ENCODE data around the gene UAP1L1. TPM values are rescaled to one million over a fixed set of nuclear protein-coding genes. Genes with fewer than 3 reads are reported as not detected.

UAP1L1 gene
- total RNA-seq, 4 donors from 2014 or later = 4.9 to 15.7 (median 6.6) TPM

DNA sequence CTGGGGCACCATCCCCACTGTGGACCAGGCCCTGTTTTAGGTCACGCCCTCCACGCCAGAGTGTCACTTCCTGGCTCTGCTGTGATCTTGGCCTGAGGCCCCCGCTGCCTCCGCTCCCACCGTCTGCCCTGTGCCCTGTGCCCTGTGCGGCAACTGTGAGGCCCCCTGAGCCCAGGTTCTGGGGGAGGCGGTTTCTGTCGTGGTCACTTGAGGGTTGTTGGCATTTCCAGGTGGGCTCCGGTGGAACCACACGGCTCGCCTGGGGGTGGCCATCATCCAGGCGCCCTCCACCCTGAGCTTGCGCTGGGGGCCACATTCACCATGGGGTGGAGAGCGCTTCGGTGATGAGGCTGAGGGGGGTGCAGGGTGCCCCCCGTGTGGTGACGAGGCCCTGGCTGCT is 30.7 kb downstream of the UAP1L1 start:
- no peaks in the 10 kb centered on the region for H3K4me1 ChIP-seq
- no peak overlapping the region for H3K27ac ChIP-seq
- no peaks in the 10 kb centered on the region for H3K27me3 ChIP-seq
- no peak overlapping the region for H3K4me3 ChIP-seq
- peaks cover 0 to 94% (median 0%) of the 10 kb centered on the region in 3 donors for H3K36me3 ChIP-seq
- DNase-seq = no peak
- H3K9me3 ChIP-seq = no peaks in the 10 kb centered on the region
- TF ChIP-seq, protein P1, sequence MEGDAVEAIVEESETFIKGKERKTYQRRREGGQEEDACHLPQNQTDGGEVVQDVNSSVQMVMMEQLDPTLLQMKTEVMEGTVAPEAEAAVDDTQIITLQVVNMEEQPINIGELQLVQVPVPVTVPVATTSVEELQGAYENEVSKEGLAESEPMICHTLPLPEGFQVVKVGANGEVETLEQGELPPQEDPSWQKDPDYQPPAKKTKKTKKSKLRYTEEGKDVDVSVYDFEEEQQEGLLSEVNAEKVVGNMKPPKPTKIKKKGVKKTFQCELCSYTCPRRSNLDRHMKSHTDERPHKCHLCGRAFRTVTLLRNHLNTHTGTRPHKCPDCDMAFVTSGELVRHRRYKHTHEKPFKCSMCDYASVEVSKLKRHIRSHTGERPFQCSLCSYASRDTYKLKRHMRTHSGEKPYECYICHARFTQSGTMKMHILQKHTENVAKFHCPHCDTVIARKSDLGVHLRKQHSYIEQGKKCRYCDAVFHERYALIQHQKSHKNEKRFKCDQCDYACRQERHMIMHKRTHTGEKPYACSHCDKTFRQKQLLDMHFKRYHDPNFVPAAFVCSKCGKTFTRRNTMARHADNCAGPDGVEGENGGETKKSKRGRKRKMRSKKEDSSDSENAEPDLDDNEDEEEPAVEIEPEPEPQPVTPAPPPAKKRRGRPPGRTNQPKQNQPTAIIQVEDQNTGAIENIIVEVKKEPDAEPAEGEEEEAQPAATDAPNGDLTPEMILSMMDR (IDR thresholded peaks at IDR 0.05) = no peak

DNA sequence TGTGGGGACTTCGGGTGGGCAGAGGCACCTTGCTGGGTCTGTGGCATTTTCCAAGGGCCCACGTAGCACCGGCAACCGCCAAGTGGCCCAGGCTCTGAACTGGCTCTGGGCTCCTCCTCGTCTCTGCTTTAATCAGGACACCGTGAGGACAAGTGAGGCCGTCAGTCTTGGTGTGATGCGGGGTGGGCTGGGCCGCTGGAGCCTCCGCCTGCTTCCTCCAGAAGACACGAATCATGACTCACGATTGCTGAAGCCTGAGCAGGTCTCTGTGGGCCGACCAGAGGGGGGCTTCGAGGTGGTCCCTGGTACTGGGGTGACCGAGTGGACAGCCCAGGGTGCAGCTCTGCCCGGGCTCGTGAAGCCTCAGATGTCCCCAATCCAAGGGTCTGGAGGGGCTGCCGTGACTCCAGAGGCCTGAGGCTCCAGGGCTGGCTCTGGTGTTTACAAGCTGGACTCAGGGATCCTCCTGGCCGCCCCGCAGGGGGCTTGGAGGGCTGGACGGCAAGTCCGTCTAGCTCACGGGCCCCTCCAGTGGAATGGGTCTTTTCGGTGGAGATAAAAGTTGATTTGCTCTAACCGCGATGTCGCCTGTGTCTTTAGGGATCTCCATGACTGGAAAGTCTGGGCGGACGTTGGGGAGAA is 31.4 kb downstream of the UAP1L1 start:
- H3K4me3 ChIP-seq = no peak overlapping the region
- H3K4me1 ChIP-seq = peaks cover 0 to 6% (median 2%) of the 10 kb centered on the region in 4 donors
- DNase-seq = no peak
- H3K27ac ChIP-seq = no peak overlapping the region
- TF ChIP-seq, protein P1 (IDR thresholded peaks at IDR 0.05) = no peak
- TF ChIP-seq POLR2A (IDR thresholded peaks at IDR 0.05) = no peak
- peaks cover 0 to 86% (median 0%) of the 10 kb centered on the region in 3 donors for H3K36me3 ChIP-seq
- H3K9me3 ChIP-seq = no peaks in the 10 kb centered on the region
- H3K27me3 ChIP-seq = no peaks in the 10 kb centered on the region

- H3K36me3 ChIP-seq = peaks cover 0 to 78% (median 0%) of the 10 kb centered on the region in 3 donors
- H3K27me3 ChIP-seq = no peaks in the 10 kb centered on the region
- H3K9me3 ChIP-seq = no peaks in the 10 kb centered on the region
- peaks cover 0 to 9% (median 4%) of the 10 kb centered on the region in 4 donors for H3K4me1 ChIP-seq
- no peak overlapping the region for H3K4me3 ChIP-seq
- DNase-seq = no peak
- no peak overlapping the region for H3K27ac ChIP-seq
- TF ChIP-seq, protein P1 (IDR thresholded peaks at IDR 0.05) = no peak
- no peak for TF ChIP-seq POLR2A (IDR thresholded peaks at IDR 0.05)
Measured at GRCh38 chr9:137109250-137110146, 32.2 kb downstream of the UAP1L1 start.

GRCh38 chr9:137110147-137110910 is 33.0 kb downstream of the UAP1L1 start:
- no peak for DNase-seq
- H3K4me1 ChIP-seq = peaks cover 0 to 17% (median 8%) of the 10 kb centered on the region in 4 donors
- H3K9me3 ChIP-seq = no peaks in the 10 kb centered on the region
- TF ChIP-seq, protein P1 (IDR thresholded peaks at IDR 0.05) = no peak
- no peak for TF ChIP-seq POLR2A (IDR thresholded peaks at IDR 0.05)
- peaks cover 0 to 1% of the 10 kb centered on the region in 2 donors for H3K27me3 ChIP-seq
- no peak overlapping the region for H3K27ac ChIP-seq
- peaks cover 0 to 71% (median 0%) of the 10 kb centered on the region in 3 donors for H3K36me3 ChIP-seq
- H3K4me3 ChIP-seq = no peak overlapping the region
